Neural cell (in vitro differentiated cells): ENCODE results near the gene CBR4. TPM values are rescaled to one million over a fixed set of nuclear protein-coding genes. Genes with fewer than 3 reads are reported as not detected.

Source experiments
- H2AFZ ChIP-seq: fragments of 200-600, 300-800 bp; sonication (generic), shearing (Covaris generic); 2 replicates; pipeline ENCODE4 v1.6.0; 2014; ENCODE audit warnings: low read depth, mild to moderate bottlenecking, antibody characterized with exemption, low read length, moderate library complexity
- H3F3A ChIP-seq: fragments of 200-600 bp; shearing (Covaris generic); 2 replicates; pipeline ENCODE4 v1.6.1; 2016; ENCODE audit warnings: mild to moderate bottlenecking, moderate library complexity, mixed read lengths, antibody characterized with exemption, low read length; ENCODE audit not compliant: insufficient read depth, poor library complexity, severe bottlenecking
- H3K27ac ChIP-seq: fragments of 200-600, 300-800 bp; sonication (generic), shearing (Covaris generic); 2 replicates; pipeline ENCODE4 v1.5.1; 2014; ENCODE audit warnings: mild to moderate bottlenecking, low read length, moderate library complexity
- H3K27me3 ChIP-seq: fragments of 300-800, 200-600 bp; sonication (generic), shearing (Covaris generic); 2 replicates; pipeline ENCODE4 v1.6.0; 2014; ENCODE audit warnings: mild to moderate bottlenecking, low read depth, low read length, moderate library complexity; ENCODE audit not compliant: insufficient read depth
- H3K36me3 ChIP-seq: fragments of 300-800, 200-600 bp; sonication (generic), shearing (Covaris generic); 2 replicates; pipeline ENCODE4 v1.5.1; 2014; ENCODE audit warnings: mild to moderate bottlenecking, antibody characterized with exemption, low read length, moderate library complexity; ENCODE audit not compliant: insufficient read depth
- H3K4me2 ChIP-seq: fragments of 300-800, 200-600 bp; sonication (generic), shearing (Covaris generic); 2 replicates; pipeline ENCODE4 v1.6.0; 2014; ENCODE audit warnings: mild to moderate bottlenecking, low read length
- H3K4me3 ChIP-seq: fragments of 300-800, 200-600 bp; sonication (generic), shearing (Covaris generic); 2 replicates; pipeline ENCODE4 v1.5.1; 2014; ENCODE audit warnings: mild to moderate bottlenecking, low read length, moderate library complexity
- H3K79me2 ChIP-seq: fragments of 200-600 bp; shearing (Covaris generic); replicated peaks from 2 replicates; pipeline ENCODE4 v1.6.0; 2014; ENCODE audit warnings: mild to moderate bottlenecking, low read length, moderate library complexity; ENCODE audit not compliant: insufficient read depth
- H3K9ac ChIP-seq: fragments of 300-800, 200-600 bp; sonication (generic), shearing (Covaris generic); 2 replicates; pipeline ENCODE4 v1.6.1; 2016; ENCODE audit warnings: mild to moderate bottlenecking, low read length, mixed read lengths
- H3K9me2 ChIP-seq: fragments of 200-600 bp; shearing (Covaris generic); 2 replicates; pipeline ENCODE4 v1.6.1; 2016; ENCODE audit warnings: mild to moderate bottlenecking, low read length, mixed read lengths; ENCODE audit not compliant: insufficient read depth
- H3K9me3 ChIP-seq: fragments of 200-600, 300-800 bp; sonication (generic), shearing (Covaris generic); 2 replicates; pipeline ENCODE4 v1.6.1; 2016; ENCODE audit warnings: mild to moderate bottlenecking, mixed run types, low read length, moderate library complexity, mixed read lengths
- H4K20me1 ChIP-seq: fragments of 200-600 bp; shearing (Covaris generic); 2 replicates; pipeline ENCODE4 v1.6.1; 2016; ENCODE audit warnings: mild to moderate bottlenecking, mixed run types; ENCODE audit not compliant: insufficient read depth
- CTCF ChIP-seq: fragments of 450-650 bp; IDR thresholded peaks from 2 replicates; pipeline ENCODE4 v1.5.1; 2014; ENCODE audit warnings: antibody characterized with exemption, mild to moderate bottlenecking, moderate library complexity; ENCODE audit not compliant: poor library complexity, severe bottlenecking
- EP300 ChIP-seq: fragments of 450-650 bp; conservative IDR thresholded peaks from 2 replicates; pipeline ENCODE4 v1.6.1; 2014; ENCODE audit warnings: antibody characterized with exemption, mild to moderate bottlenecking, moderate library complexity; ENCODE audit not compliant: poor library complexity, severe bottlenecking
- EZH2 ChIP-seq: fragments of 200-600, 300-800 bp; shearing (Covaris generic), sonication (generic); IDR thresholded peaks from 2 replicates; pipeline ENCODE4 v1.6.1; 2014; ENCODE audit warnings: antibody characterized with exemption, low read length, borderline replicate concordance, mild to moderate bottlenecking; ENCODE audit not compliant: insufficient read depth, poor library complexity, severe bottlenecking
- MXI1 ChIP-seq: fragments of 450-650 bp; conservative IDR thresholded peaks from 2 replicates; pipeline ENCODE4 v1.6.1; 2014; ENCODE audit warnings: antibody characterized with exemption, mild to moderate bottlenecking; ENCODE audit not compliant: poor library complexity, severe bottlenecking
- POLR2AphosphoS5 ChIP-seq: IDR thresholded peaks from 2 replicates; pipeline ENCODE4 v1.6.1; 2012
- RAD21 ChIP-seq: fragments of 450-650 bp; conservative IDR thresholded peaks from 2 replicates; pipeline ENCODE4 v1.6.1; 2014; ENCODE audit warnings: antibody characterized with exemption, mild to moderate bottlenecking, moderate library complexity
- REST ChIP-seq: IDR thresholded peaks from 2 replicates; pipeline ENCODE4 v1.6.1; 2012; ENCODE audit warnings: borderline replicate concordance
- SMC3 ChIP-seq: fragments of 450-650 bp; conservative IDR thresholded peaks from 2 replicates; pipeline ENCODE4 v1.6.1; 2014; ENCODE audit warnings: antibody characterized with exemption, mild to moderate bottlenecking, moderate library complexity; ENCODE audit not compliant: poor library complexity
- TAF1 ChIP-seq: IDR thresholded peaks from 2 replicates; pipeline ENCODE4 v1.6.1; 2012; ENCODE audit warnings: low read depth
- polyA plus RNA-seq: library from polyadenylated mRNA; depleted of rRNA; stranded (reverse); fragments of >200 nt; gene quantifications from 2 replicates; pipeline ENCODE4 v1.2.3, GENCODE V29; 2014

CBR4 gene
- polyA plus RNA-seq, 1 donor from 2014 or later: 32.2 TPM

- no peak overlapping the region for H3K4me2 ChIP-seq
- H3K27ac ChIP-seq: no peak overlapping the region
Measured at GRCh38 chr4:169058312-169058711, 48.3 kb upstream of the CBR4 start.

GRCh38 chr4:169054879-169055278 is 44.8 kb upstream of the CBR4 start:
- H3K4me3 ChIP-seq: no peak overlapping the region
- TF ChIP-seq TAF1: no peak
- no peak for TF ChIP-seq MXI1
- no peak for TF ChIP-seq REST
- no peak for TF ChIP-seq POLR2AphosphoS5
- TF ChIP-seq CTCF: no peak
- TF ChIP-seq RAD21: no peak
- TF ChIP-seq SMC3: no peak

More at GRCh38 chr4:169058312-169058711, 48.3 kb upstream of the CBR4 start:
- H4K20me1 ChIP-seq: no peaks in the 10 kb centered on the region
- no peaks in the 10 kb centered on the region for H3K27me3 ChIP-seq
- no peak overlapping the region for H3K4me3 ChIP-seq
- TF ChIP-seq EZH2 (no peak), MXI1 (no peak), RAD21 (no peak), REST (no peak), SMC3 (no peak), EP300 (no peak), CTCF (no peak), POLR2AphosphoS5 (no peak), TAF1 (no peak)
- no peaks in the 10 kb centered on the region for H3K9me3 ChIP-seq
- H3K79me2 ChIP-seq: no peaks in the 10 kb centered on the region
- H3K36me3 ChIP-seq: no peaks in the 10 kb centered on the region
- H3K9me2 ChIP-seq: no peaks in the 10 kb centered on the region
- H2AFZ ChIP-seq: no peak overlapping the region
- H3F3A ChIP-seq: no peaks in the 10 kb centered on the region
- H3K9ac ChIP-seq: no peak overlapping the region

More at GRCh38 chr4:169054879-169055278, 44.8 kb upstream of the CBR4 start:
- Histone ChIP-seq H3K27ac (no peak overlapping the region), H3K9me2 (no peaks in the 10 kb centered on the region), H3K27me3 (no peaks in the 10 kb centered on the region), H2AFZ (no peak overlapping the region), H3K9ac (no peak overlapping the region), H4K20me1 (no peaks in the 10 kb centered on the region), H3F3A (no peaks in the 10 kb centered on the region), H3K4me2 (no peak overlapping the region), H3K79me2 (no peaks in the 10 kb centered on the region), H3K9me3 (no peaks in the 10 kb centered on the region), H3K36me3 (no peaks in the 10 kb centered on the region)
